Upper lobe of left lung (tissue), 6 donors: ENCODE results near the gene SAMD4B. TPM values are rescaled to one million over a fixed set of nuclear protein-coding genes. Genes with fewer than 3 reads are reported as not detected.

ENCODE experiments used
- ATAC-seq, 2 donors: fragments of 200-7000 bp; cut with Tn5 transposase; one replicate each; pipeline ENCODE4 v1.9.1; 2022; ENCODE audit warnings: mild to moderate bottlenecking in 2 of 2, moderate library complexity in 2 of 2; ENCODE audit not compliant: low FRiP score in 2 of 2
- DNase-seq, 2 donors: peaks; one replicate each; pipeline ENCODE4 v3.0.0-alpha.2; 2019 to 2020
- H3K27ac ChIP-seq, 4 donors: fragments of 200-600 bp; sonication (generic); one replicate each; pipeline ENCODE4 v1.5.1; 2016 to 2019
- H3K27me3 ChIP-seq, 4 donors: fragments of 200-600 bp; sonication (generic); one replicate each; pipeline ENCODE4 v1.5.1; 2017 to 2019
- H3K36me3 ChIP-seq, 4 donors: fragments of 200-600 bp; sonication (generic); one replicate each; pipeline ENCODE4 v1.5.1; 2016 to 2019
- H3K4me1 ChIP-seq, 4 donors: fragments of 200-600 bp; sonication (generic); one replicate each; pipeline ENCODE4 v1.5.1; 2018 to 2019
- H3K4me3 ChIP-seq, 4 donors: fragments of 200-600 bp; sonication (generic); one replicate each; pipeline ENCODE4 v1.5.1; 2017 to 2019; ENCODE audit warnings: mild to moderate bottlenecking in 2 of 4, moderate library complexity in 1 of 4
- H3K9me3 ChIP-seq, 4 donors: fragments of 200-600 bp; sonication (generic); one replicate each; pipeline ENCODE4 v1.5.1; 2018 to 2019
- CTCF ChIP-seq, 6 experiments: fragments of 450-650 bp in 4 of 6; fragments of 200-600 bp in 2 of 6; sonication (generic) in 2 of 6; IDR thresholded peaks; one replicate each; pipeline ENCODE4 v1.5.1; 2016 to 2019; ENCODE audit warnings: antibody characterized with exemption in 6 of 6
- EP300 ChIP-seq, 4 donors: sonication (generic); formaldehyde crosslinking; IDR thresholded peaks; one replicate each; pipeline ENCODE4 v1.5.1; 2017; ENCODE audit warnings: antibody characterized with exemption in 4 of 4, control low read depth in 2 of 4
- POLR2A ChIP-seq, 4 donors: fragments of 450-650 bp; IDR thresholded peaks; one replicate each; pipeline ENCODE4 v1.5.1; 2016 to 2017; ENCODE audit warnings: antibody characterized with exemption in 4 of 4, mild to moderate bottlenecking in 2 of 4
- POLR2AphosphoS5 ChIP-seq, 2 donors: sonication (generic); formaldehyde crosslinking; IDR thresholded peaks; one replicate each; pipeline ENCODE4 v1.5.1; 2017; ENCODE audit warnings: antibody characterized with exemption in 2 of 2
- WGBS, 2 donors: methylation state at CpG; one replicate each; pipeline ENCODE4 v1.1.5; 2017 to 2018; 5-methylcytosine and 5-hydroxymethylcytosine counted together
- total RNA-seq, 6 donors: library from RNA; depleted of rRNA in 4 of 6; stranded (reverse); fragments of >200 nt in 4 of 6; gene quantifications; one replicate each; pipeline versions ENCODE4 v1.1.0 to v1.2.1, GENCODE V29; 2016 to 2021
- donor health status: DM: no; HTN: no; CAD: no; lungs with moderate emphysema.
- donor health status: DM: no; HTN: yes; CAD: no; lungs with severe emphysema.

The SAMD4B gene
- total RNA-seq, 6 donors from 2014 or later: 57.7 to 125 (median 79.3) TPM

GRCh38 chr19:39359026-39359425 is 16.8 kb downstream of the SAMD4B start:
- Histone ChIP-seq H3K27me3 (no peaks in the 10 kb centered on the region), H3K27ac (no peak overlapping the region), H3K4me1 (peaks cover 0 to 6% (median 2%) of the 10 kb centered on the region in 4 donors), H3K9me3 (no peaks in the 10 kb centered on the region), H3K4me3 (no peak overlapping the region), H3K36me3 (peaks cover 45 to 100% (median 86%) of the 10 kb centered on the region in 4 donors)
- 98 to 100% methylated on average over 3 of the region's 3 CpGs for WGBS, 2 donors
- TF ChIP-seq POLR2A (IDR thresholded peaks at IDR 0.05) (no peak), CTCF (IDR thresholded peaks at IDR 0.05) (no peak), EP300 (IDR thresholded peaks at IDR 0.05) (no peak), POLR2AphosphoS5 (IDR thresholded peaks at IDR 0.05) (no peak)
- no peak for ATAC-seq
- no peak for DNase-seq

- no peak for DNase-seq
- 83 to 92% methylated on average over 1 of the region's 1 CpG for WGBS, 2 donors
- TF ChIP-seq EP300 (IDR thresholded peaks at IDR 0.05): no peak
- TF ChIP-seq POLR2AphosphoS5 (IDR thresholded peaks at IDR 0.05): no peak
- TF ChIP-seq POLR2A (IDR thresholded peaks at IDR 0.05): no peak
- no peak for TF ChIP-seq CTCF (IDR thresholded peaks at IDR 0.05)
- Histone ChIP-seq H3K27me3 (no peaks in the 10 kb centered on the region), H3K27ac (no peak overlapping the region), H3K4me3 (no peak overlapping the region), H3K9me3 (no peaks in the 10 kb centered on the region), H3K36me3 (peaks cover 34 to 97% (median 76%) of the 10 kb centered on the region in 4 donors), H3K4me1 (peaks cover 0 to 6% (median 2%) of the 10 kb centered on the region in 4 donors)
- no peak for ATAC-seq
Observed at GRCh38 chr19:39360599-39360998, 18.4 kb downstream of the SAMD4B start.

- TF ChIP-seq CTCF (IDR thresholded peaks at IDR 0.05) (no peak), POLR2A (IDR thresholded peaks at IDR 0.05) (no peak), EP300 (IDR thresholded peaks at IDR 0.05) (no peak), POLR2AphosphoS5 (IDR thresholded peaks at IDR 0.05) (no peak)
- H3K36me3 ChIP-seq: peaks cover 22 to 91% (median 61%) of the 10 kb centered on the region in 4 donors
- H3K27me3 ChIP-seq: no peaks in the 10 kb centered on the region
- H3K4me3 ChIP-seq: no peak overlapping the region
- peak overlapping the region; percentile 0 to 53 (median 38) for H3K27ac ChIP-seq
- peak; percentile 44 to 68 for ATAC-seq
- WGBS, 2 donors: 73 to 78% methylated on average over 6 of the region's 6 CpGs
- DNase-seq: no peak
- H3K9me3 ChIP-seq: no peaks in the 10 kb centered on the region
- peaks cover 0 to 6% (median 2%) of the 10 kb centered on the region in 4 donors for H3K4me1 ChIP-seq
Observed at GRCh38 chr19:39362682-39363657, 20.7 kb downstream of the SAMD4B start.

GRCh38 chr19:39363901-39364457 is 21.8 kb downstream of the SAMD4B start:
- WGBS, 2 donors: 79 to 85% methylated on average over 5 of the region's 5 CpGs
- ATAC-seq (peak in 1 of 2 donors; percentile 78), DNase-seq (no peak)
- Histone ChIP-seq H3K4me3 (no peak overlapping the region), H3K27me3 (no peaks in the 10 kb centered on the region), H3K9me3 (no peaks in the 10 kb centered on the region), H3K4me1 (peaks cover 0 to 6% (median 2%) of the 10 kb centered on the region in 4 donors), H3K27ac (peak overlapping the region in 3 of 4 donors; percentile 0 to 24 (median 6)), H3K36me3 (peaks cover 16 to 91% (median 52%) of the 10 kb centered on the region in 4 donors)
- TF ChIP-seq POLR2A (IDR thresholded peaks at IDR 0.05) (no peak), EP300 (IDR thresholded peaks at IDR 0.05) (no peak), POLR2AphosphoS5 (IDR thresholded peaks at IDR 0.05) (no peak), CTCF (IDR thresholded peaks at IDR 0.05) (no peak)
